Activated CD4-positive, alpha-beta T cell treated with anti-CD3 and anti-CD28 coated beads, Interleukin-2, amount 50 U/mL, for 24 hours (primary cell): ENCODE data around the gene CDH13.

Experiments
- DNase-seq, 2 donors: peaks; one replicate each; pipeline ENCODE4 v3.0.0-alpha.2; 2020; ENCODE audit warnings: low read depth in 1 of 2, low spot score in 1 of 2

The CDH13 gene

DNA sequence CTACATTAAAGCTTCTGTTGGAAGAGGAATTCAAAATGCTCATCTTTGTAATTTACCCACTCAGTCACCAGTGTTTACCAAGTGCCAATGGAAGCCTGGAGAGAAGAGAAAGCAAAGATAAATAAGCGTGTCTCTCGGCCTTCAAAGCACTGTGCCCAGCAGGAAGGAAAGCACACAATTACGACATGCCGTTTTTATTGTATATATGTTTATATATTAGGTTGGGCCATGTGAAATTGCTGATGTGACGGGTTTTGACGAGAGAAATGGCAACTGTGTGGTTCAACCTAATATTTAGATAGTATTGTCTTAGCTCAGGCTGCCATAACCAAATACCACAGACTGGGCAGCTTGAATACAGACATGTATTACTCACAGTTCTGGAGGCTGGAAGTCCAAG, 1101.7 kb downstream of the CDH13 start:
- no peak for DNase-seq

DNA sequence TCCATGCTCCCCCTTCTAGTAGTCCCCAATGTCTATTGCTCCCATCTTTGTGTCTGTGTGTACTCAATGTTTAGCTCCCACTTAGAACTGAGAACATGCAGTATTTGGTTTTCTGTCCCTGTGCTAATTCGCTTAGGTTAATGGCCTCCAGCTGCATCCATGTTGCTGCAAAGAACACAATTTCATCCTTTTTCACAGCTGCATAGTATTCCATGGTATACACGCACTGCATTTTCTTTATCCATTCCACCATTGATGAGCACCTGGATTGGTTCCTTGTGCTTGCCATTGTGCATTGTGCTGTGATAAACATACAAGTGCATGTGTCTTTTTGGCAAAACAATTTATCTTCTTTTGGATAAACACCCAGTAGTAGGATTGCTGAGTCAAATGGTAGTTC, 1104.0 kb downstream of the CDH13 start:
- DNase-seq = no peak

DNA sequence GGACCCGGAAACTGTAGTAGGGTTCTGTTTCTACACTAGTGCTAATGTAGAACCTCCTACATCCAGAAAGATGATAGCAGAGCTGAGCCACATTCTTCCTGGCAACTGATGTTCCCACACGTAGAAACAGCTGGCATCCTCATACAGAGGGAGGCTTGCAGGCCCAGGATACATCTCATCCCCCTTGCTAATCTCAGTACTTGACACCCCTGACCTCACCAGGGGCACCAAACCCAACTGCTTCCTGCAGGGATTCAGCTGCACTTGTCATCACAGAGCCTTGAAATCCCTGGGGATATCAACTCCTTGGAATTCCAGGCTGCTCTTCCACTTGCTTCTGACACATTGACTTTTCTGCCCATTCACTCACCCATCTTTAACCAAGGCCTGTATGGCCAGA, 1105.8 kb downstream of the CDH13 start:
- DNase-seq = no peak

DNA sequence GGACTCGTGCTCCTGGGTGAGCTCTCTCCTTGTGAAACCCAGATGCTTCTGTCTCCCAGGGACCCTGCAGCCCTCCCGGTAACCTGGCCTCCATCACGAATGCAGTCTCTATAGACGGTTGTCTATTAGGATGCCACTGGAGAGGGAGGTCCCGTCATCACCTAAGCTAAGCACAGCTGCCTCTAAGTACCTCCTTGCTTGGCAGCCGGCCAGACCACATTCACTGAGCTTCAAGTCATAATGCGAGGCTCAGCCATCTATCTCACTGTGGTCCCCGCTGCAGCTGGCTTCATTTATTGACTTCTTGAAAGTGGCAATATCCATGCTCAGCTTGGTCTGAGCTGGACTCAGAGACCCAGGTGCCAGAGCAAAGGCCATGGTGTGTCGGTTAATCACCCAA, 1106.5 kb downstream of the CDH13 start:
- no peak for DNase-seq

DNA sequence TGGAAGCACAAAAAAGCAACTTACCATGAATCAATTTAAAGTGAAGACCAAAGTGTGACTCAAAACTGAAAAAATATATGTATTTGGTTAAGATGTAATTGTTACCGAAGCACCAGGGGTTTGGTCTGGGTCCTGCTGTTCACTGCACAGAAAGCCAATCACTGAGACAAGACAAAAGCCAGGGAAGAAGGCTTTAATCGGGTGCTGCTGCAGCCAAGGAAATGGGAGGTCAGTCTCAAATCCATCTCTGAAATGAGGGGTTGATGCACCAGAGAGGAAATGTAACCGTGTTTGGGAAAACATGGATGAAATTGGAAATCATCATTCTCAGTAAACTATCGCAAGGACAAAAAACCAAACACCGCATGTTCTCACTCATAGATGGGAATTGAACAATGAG, 1107.4 kb downstream of the CDH13 start:
- DNase-seq = no peak

DNA sequence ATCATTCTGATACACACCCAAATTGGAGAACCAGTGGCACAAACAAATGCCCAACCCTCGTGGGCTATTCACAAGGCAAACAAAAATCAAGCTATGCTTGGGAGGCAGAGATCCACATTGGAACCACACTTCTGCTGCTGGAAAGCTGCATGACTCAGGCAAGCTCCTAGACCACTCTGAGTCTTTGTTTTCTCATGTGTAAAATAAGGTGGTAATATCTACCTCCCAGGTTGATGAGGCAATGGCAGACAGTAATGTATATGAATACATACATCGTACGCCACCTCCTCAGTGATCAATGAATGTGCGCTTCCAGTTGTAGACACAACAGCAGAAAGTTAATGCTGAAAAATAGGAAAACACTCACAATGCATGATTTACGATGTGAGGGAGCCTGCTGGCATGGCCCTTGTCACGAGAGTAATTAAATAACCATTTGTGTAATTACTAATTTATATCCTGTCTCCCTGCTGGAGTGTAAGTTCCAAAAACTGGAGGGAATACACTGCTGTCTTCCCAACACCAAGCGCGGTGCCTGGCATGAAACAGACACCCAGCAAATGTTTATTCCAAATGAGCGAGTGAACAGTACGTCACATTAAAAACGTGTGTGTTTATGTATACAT, 1111.1 kb downstream of the CDH13 start:
- no peak for DNase-seq

DNA sequence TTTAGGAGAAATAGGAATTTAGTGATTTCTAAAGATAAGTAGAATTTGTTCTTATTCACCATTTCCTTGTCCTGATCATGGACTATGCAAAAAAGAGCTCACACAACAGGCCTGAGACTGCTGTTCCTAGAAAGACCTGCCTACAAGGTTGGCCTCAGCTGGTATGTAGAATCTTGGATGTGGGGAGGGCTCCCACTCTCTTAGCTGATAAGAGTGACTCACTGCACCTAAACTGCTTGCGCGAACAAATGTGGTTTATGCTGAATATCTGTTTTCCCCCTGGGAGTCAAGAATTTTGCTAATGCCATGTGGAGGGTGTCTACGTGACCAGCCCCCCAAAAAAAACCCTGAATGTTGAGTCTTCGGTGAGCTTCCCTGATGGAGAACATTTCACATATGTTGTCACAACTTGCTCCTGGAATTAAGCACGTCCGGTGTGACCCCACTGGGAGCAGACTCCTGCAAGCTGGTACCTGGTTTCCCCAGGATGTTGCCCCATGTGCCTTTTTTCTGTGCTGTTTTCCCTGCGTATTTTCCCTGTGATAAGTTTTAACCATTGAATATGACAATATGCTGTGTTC, 1112.2 kb downstream of the CDH13 start:
- DNase-seq = no peak

DNA sequence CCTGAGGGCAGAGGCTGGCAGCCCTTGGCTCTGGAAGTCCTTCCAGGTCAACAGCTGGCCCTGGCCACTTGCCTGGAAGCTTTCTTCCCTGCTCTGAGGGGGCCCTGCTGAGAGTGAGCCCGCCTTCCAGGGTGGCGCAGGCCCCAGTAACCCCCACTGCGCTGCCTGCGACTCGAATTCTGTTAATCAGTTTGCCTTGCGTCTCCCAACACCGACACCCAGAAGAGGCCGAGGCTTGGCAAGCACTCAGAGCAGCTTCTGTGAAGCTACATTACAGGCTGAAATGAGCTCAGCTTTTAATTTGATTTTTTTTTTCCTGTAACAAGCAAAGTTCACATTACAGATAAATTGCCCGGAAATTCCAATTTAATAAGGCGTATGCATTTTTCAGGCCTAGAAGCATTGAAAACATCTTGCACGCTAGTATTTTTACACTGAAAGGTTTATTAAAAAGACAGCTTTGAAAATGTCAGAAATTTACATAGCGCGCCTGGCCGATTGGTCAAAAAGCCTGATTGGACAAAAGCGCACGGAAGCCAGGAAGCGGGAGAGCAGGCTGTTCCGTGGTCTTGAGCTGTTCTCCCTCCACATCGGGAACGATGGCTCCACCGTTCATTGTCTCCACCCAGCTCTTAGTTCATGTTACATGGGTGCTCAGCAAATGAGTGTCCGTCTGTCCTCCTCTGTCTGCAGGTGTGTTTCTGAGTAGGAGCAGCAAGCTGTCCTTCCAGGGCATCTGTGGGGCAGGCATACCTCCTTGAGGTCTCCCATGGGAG, 1115.5 kb downstream of the CDH13 start:
- no peak for DNase-seq

DNA sequence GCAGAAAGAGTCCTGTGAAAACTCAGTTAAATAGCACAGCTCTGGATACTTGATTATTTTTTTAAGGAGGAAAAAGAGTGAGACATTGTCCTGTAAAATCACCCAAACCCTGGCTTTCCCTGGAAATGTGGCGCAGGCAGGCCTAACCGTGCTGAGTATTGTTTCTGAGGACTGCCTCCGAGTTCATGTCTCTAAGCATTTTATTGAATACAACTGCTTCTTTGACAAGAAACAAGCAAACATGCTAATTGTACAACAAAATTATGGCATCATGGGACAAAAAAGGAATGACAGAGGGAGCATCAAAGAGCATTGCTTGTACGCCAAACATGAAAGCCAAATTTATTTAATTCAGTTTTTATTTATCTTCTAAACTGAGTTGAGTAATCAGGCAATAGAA, 1116.5 kb downstream of the CDH13 start:
- no peak for DNase-seq

DNA sequence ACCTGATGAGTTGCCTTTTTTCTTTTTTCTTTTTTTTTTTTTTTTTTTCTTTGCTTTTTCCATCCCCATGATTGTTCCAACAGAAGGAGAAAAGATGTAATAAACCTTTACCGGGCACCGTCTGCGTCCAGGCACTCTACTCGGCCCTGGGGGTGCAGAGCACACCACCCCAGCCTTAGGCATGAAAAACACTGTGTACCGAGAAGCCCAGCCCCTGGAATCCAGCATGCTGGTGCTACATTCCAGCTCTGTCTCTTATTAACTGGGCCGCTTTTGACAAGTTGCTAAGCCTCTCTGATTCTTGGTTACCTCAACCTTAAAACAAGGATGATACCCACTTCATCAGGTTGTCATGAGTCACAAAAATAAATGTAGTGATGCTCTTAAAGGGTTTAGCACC, 1117.0 kb downstream of the CDH13 start:
- no peak for DNase-seq

DNA sequence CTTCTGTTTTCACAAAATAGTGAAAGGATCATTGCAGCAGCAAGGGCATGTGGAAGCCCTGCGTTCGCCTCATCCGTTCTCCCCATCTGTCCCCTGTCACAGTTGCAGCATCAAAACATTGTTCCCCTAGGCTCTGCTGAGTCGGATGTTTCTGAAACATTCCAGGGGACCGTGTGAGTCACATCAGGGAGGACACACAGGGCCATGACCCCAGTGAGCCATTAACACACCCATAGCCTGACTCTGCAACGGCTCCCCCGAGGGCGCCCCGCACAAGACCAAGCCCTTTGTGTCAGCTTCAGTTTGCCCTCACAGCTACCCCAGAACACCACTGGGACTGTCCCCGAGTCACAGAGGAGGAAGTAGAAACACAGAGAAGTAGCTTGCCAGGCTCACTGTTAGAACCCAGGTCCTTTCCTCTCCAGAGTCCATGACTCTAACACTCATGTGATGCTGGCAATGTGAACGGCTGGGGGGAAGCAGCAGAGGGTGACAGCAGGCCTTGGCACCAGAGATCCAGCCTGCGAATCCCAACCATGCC, 1117.7 kb downstream of the CDH13 start:
- no peak for DNase-seq

DNA sequence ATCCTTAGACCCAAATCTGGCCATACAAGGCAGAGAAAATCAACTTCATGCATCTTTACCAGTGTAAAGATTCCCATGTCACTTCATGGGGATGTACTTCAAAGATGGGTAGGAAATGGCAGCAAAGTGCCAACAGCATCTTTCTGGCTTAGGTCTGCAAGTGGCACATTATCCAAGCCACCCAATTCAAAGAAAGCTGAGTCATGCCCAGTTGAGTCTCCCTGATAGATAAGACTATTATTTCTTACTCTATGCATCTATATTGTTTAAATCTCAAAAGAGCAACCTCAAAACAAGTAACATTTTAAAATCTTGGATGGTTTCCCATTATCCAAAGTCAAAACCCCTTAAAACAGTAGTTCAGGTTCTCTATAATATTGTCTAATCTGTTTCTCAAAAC, 1119.8 kb downstream of the CDH13 start:
- no peak for DNase-seq

DNA sequence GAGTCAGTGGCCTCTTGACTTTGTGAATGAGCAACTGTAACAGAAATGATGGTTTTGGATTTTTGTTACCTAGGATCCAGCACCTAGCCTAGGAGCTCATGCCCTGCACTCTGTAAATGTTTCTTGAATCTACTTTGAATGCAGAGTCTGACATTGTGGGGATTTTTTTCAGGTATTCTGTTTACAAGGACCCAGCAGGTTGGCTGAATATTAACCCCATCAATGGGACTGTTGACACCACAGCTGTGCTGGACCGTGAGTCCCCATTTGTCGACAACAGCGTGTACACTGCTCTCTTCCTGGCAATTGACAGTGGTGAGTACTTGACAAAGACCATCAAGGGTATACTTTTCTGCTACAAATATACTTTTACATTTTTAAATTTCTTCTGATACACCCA, 1121.2 kb downstream of the CDH13 start:
- DNase-seq = no peak

DNA sequence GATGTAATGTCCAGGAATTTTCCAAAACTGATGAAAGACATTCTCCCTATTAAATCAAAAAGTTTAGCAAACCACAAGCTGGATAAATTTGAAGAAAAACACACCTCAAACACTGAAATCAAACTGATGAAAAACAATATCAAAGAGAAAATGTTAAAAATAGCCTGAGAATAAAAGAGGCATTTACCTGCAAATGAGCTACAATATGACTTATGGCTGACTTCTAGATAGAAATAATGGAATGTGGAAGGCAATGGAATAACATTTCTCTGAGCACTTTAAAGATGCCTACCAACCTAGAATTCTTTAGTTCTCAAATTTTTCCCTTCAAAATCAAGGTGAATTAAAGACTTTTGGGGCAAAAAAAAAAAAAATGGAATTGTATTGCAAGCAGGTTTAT, 1128.6 kb downstream of the CDH13 start:
- no peak for DNase-seq

DNA sequence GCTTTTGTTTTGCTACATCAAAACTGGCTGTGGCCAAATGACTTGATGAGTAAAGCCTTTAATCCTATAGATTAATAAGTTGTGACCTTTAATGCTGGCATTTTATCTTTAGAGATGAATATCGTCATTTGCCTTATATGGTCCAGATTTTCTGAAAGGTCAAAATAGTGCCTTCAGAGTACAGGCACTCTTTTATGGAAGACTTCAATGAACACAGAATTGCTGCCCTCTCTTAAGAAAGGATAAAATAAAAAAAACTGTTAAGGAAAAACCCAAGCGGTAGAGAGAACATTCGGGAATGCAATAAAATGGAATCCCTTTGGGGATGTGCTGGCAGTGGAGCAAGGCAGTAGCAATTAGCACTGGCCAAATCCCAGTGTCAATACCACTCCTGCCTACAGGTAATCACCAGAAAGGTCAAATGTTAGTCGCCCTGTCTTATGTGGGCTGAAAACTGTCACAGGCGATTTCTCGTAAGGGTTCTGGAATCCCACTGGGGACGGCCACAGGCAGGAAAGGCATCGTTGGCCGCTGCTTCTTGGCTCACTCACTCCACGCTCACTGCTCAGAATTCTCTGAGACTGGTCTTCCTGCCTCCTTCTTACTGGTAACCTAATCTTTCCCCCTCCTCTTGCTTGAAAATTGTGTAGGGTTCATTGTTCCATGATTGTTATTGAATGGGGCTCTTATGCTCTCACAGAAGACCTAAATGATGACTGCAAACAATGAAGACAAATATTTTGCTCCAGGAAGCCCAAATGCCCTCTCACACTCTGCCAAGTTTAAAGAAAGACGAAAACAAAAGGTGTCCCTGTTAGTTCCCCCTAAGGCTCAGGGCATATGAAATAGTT, 1135.6 kb downstream of the CDH13 start:
- no peak for DNase-seq

DNA sequence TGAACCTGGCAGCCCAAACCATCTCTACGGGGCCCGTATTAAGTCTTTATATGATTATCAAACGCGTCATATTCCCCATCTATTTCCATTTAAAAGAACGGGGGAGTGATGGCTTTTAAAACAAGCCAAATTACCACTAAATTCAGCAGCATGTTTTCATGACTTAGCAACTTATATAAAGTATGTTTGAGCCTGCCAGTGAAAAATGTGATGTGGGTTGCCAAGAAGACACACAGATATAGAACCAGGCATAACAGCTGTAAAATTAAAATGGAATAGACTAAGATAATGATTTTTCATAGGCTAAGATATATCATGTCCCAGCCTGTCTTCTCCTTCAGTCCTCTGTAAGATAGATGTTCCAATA, 1136.2 kb downstream of the CDH13 start:
- no peak for DNase-seq

DNA sequence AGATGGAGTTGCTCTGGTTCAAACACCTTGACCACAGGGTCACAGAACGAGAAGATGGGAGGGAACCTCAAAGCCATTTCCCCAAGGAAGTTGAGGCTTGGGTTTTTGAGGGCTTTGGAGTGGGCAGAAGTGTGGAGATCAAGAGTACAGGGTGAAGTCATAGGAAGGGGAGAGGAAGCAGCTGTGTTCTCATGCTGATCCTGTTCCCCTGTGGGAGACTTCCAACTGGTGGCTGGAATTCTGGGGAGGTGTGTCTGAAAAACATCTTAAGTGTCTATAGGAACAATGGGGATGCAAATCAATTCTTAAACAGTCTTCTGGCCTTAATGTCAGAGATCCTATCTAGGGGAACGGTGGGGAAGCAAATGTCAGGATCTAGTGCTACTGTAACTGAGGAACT, 1142.2 kb downstream of the CDH13 start:
- no peak for DNase-seq

DNA sequence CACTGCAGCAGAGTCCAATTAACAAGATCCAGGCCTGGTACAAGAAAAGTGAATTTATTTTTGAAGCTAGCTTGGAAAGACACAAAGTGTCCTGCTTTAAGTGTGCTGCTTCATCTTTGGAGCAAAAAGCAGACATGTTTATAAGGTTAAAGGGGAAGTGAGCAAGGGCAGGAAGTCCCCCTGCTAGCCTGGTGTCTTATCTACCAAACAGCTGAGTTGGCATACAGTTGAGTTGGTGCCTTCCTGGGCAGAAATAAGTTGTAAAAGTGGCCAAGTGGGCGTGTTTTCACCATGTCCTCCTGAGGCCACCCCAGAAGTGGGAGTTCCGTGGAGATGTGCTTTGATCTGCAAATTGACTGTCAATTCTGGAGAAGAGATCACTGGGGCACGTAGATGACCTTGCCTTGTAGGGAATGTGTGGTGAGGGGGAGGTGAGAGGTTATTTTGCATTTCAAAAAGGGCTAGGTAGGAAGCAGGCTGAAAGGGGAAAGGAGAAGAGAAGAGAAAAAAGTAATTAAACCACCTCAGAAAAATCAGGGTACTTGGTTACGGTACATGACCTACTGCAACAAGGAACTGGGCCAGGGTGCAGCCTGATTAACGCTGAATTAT, 1142.7 kb downstream of the CDH13 start:
- no peak for DNase-seq

DNA sequence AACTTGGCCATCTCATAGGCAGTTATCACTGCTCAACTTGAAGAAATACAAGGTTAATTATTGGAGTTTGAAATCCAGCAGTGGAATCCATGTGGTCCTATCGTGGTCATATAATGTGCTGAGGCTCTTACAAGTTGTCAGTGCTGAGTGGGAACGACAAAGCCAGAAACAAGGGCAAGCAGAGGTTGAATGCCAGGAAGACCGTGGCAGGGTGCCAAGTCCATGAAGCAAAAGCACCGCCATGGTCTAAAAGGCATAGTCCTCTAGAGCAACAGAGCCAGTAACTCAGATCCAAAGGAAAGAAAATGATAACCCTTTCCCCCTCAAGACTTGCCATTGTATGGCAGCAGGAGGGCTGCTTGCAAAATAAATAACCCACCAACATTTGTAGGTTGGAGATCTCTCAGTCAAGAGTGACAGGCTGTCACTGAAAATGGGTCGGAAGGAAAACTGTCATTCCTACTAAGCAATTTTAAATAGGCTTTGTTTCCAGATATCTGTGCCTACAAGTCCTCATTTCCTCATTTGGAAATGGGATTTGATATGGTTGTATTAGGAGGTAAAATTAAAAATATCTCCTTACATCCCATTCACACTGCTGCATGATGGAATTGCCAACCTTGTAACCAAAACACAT, 1144.7 kb downstream of the CDH13 start:
- DNase-seq = no peak

DNA sequence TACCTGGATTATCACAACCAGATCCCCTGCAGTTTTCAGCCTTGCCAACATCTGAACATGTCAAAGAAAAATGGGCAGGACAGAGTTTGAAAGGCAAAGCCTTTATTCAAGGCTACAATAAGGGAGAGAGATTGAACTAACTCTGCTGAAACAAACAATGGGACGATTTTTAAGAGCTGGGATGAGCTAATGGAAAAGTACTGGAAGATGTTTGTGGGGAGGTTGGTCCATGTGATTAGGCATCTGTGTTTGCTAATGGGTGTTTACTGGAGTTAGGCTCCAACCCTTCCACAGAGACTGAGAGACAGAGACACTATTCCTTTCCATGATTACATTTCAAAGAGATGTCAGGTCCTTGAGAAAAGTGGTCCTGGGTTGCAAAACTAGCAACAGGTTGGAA, 1146.0 kb downstream of the CDH13 start:
- DNase-seq = no peak

DNA sequence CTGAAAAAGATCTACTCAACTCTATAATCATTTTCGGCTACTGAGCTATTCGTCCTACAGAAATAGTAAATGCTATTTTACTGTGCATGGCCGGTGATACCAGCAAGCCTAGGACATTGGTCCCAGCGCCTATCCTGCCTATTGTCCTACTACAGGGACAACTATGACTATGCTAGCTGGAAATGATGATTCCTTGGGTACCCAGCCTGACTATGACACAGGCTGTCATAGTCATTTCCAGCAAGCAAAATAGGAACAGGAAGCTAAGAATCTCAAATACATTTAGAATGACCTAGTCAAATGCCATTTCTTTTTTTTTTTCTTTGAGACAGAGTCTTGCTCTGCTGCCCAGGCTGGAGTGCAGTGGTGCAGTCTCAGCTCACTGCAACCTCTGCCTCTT, 1147.3 kb downstream of the CDH13 start:
- no peak for DNase-seq
